ENCODE measurements around the gene IRF8. TPM values are rescaled to one million over a fixed set of nuclear protein-coding genes. Genes with fewer than 3 reads are reported as not detected.
"Not testable (repeated sequence)": the region's sequence is repeated elsewhere in the genome, so short reads cannot be mapped to it uniquely, and the experiment has no call there.

Gene IRF8
- total RNA-seq, 2 donors from 2014 or later = 1.8 to 21.2 TPM

DNA sequence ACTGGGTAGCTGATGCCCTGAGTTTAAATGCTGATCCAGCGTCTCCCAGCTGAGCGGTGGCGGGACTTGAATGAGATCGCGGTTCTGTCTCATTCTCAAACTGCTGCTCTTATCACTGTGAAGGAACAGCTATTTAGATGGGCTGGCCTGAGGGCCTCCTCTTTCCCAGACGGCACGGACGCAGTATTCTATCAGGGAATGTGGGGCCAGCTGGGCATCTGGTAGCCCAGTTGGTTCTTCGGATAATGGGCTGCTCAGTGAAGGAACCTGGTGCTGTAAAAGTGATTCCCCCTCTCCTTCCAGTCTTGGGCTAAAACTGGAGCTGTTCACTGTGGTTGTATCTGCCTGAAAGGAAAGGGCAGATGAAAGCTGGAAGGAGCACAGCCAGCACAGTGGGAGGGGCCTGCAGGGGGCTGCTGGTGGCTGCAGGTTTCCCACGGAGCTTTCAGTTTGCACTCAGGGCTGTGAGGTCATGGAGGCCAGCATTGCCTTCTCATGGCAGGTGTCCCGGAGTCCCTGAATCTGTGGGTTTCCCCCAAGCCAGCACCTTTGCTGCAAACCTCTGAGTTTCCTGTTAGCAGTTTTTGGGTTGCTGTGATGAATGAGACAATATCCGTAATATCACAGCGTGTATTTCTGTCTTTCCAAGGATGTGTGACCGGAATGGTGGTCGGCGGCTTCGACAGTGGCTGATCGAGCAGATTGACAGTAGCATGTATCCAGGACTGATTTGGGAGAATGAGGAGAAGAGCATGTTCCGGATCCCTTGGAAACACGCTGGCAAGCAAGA is 3.6 kb downstream of the IRF8 start:
- intact Hi-C loops (cut with DNase I) = no loop called here
- Histone ChIP-seq H3K27me3 (replicated peaks; ENCODE audit: insufficient read depth) (no peaks in the 10 kb centered on the region), H3K27ac (no peak overlapping the region), H3K9me3 (no peaks in the 10 kb centered on the region), H3K36me3 (no peaks in the 10 kb centered on the region), H3K4me1 (replicated peaks) (no peaks in the 10 kb centered on the region), H3K4me3 (no peak overlapping the region)
- DNase-seq (ENCODE audit: low spot score) = no peak
- WGBS = 81% methylated on average over 20 of the region's 20 CpGs
- TF ChIP-seq, protein P1, sequence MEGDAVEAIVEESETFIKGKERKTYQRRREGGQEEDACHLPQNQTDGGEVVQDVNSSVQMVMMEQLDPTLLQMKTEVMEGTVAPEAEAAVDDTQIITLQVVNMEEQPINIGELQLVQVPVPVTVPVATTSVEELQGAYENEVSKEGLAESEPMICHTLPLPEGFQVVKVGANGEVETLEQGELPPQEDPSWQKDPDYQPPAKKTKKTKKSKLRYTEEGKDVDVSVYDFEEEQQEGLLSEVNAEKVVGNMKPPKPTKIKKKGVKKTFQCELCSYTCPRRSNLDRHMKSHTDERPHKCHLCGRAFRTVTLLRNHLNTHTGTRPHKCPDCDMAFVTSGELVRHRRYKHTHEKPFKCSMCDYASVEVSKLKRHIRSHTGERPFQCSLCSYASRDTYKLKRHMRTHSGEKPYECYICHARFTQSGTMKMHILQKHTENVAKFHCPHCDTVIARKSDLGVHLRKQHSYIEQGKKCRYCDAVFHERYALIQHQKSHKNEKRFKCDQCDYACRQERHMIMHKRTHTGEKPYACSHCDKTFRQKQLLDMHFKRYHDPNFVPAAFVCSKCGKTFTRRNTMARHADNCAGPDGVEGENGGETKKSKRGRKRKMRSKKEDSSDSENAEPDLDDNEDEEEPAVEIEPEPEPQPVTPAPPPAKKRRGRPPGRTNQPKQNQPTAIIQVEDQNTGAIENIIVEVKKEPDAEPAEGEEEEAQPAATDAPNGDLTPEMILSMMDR (IDR thresholded peaks at IDR 0.05) = no peak
- TF ChIP-seq POLR2A (IDR thresholded peaks at IDR 0.05) (no peak), POLR2AphosphoS5 (IDR thresholded peaks at IDR 0.05) (no peak)

DNA sequence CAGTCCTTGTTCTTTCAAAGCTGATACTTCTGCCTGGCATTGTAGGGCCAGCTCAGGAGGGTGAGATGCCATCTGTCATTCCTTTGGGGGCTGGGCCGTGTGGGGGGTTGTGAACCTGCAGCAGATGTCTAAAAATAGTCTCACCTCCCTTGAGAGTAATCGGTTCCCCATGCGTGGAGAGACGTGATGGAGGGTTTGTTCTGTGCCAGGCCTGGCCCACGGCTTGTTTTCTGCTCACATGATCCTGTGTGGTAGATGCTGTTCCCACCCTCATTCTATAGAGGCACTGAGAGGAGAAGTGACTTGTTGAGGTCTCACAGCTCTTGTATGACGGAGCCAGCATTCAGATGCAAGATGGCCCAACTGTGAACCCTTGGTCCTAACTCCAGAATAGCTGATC is 4.6 kb downstream of the IRF8 start:
- intact Hi-C loops (cut with DNase I) = no loop called here
- Histone ChIP-seq H3K4me1 (replicated peaks) (no peaks in the 10 kb centered on the region), H3K27me3 (replicated peaks; ENCODE audit: insufficient read depth) (no peaks in the 10 kb centered on the region), H3K4me3 (no peak overlapping the region), H3K36me3 (no peaks in the 10 kb centered on the region), H3K27ac (no peak overlapping the region), H3K9me3 (no peaks in the 10 kb centered on the region)
- TF ChIP-seq POLR2A (IDR thresholded peaks at IDR 0.05) (no peak), POLR2AphosphoS5 (IDR thresholded peaks at IDR 0.05) (no peak)
- TF ChIP-seq, protein P1 (IDR thresholded peaks at IDR 0.05) = no peak
- WGBS = 76% methylated on average over 6 of the region's 6 CpGs
- no peak for DNase-seq (ENCODE audit: low spot score)

DNA sequence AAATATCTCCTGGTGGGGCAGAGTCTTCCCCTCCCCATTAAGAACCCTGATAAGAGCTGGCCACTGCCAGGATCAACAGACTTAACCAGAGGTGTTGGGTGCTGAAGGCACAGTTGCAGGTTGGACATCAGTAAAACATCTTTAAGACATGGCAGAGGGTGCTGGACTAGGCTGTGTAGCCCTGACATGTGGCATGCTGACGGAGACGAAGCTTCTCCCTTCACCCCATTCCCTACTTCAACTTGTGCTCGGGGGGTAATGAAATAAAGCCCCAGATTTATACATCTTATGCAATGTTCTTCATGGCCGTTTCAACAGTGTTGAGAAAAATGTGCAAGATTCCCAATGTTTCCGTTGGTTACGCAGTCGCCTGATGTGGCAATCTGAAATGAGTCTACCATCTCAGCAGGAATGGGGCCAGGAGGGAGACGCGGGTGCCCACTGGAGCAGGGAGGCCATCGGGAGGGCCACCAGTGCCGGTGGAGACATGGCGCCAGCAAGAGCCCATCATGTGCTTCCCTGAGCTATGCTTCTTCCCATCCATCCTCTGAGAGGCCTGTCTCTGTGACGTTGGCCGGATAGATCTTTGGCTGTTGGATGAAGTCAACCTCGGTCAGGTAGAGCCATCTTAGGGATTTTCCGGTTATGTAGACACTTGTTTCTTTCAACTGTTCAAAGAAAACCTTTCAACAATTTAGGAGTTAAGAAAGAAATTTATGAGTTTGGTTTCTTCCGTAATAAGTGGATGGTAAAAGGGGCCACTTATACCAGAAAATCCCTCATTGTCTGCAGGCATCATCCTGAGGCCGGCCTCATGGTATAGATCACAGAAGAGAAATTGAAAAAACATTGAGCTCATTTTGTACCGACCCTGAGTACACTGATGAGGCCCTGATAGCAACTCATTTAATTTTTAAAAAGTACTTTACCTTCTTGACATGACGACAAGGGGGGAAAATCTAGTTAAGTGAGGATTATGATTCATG is 6.4 kb downstream of the IRF8 start:
- TF ChIP-seq POLR2AphosphoS5 (IDR thresholded peaks at IDR 0.05) = no peak
- TF ChIP-seq POLR2A (IDR thresholded peaks at IDR 0.05) = no peak
- TF ChIP-seq, protein P1 (IDR thresholded peaks at IDR 0.05) = no peak
- no peak for DNase-seq (ENCODE audit: low spot score)
- Histone ChIP-seq H3K4me3 (no peak overlapping the region), H3K27me3 (replicated peaks; ENCODE audit: insufficient read depth) (no peaks in the 10 kb centered on the region), H3K4me1 (replicated peaks) (no peaks in the 10 kb centered on the region), H3K27ac (no peak overlapping the region), H3K9me3 (no peaks in the 10 kb centered on the region), H3K36me3 (no peaks in the 10 kb centered on the region)
- 91% methylated on average over 20 of the region's 20 CpGs for WGBS
- intact Hi-C loops (cut with DNase I) = no loop called here

DNA sequence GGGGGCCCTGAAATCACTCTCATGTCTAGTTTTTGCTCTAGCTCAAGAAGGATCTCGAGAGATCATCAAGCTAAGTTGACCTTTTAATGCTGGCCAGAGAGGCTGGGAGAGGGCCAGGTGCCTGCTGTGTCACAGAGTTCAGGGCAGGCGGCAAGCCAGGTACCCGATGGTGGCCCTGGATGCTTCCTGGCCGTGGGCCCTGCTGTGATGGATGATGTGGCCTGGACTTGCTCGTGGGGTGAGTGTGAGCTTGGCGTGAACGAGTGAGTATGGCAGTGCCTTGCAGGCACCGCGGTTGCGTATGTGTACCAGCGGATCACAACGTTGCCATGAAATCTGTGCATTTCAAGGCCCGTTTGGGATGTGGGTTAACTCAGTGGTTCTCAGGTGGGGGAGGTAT is 7.4 kb downstream of the IRF8 start:
- no peaks in the 10 kb centered on the region for H3K4me1 ChIP-seq (replicated peaks)

DNA sequence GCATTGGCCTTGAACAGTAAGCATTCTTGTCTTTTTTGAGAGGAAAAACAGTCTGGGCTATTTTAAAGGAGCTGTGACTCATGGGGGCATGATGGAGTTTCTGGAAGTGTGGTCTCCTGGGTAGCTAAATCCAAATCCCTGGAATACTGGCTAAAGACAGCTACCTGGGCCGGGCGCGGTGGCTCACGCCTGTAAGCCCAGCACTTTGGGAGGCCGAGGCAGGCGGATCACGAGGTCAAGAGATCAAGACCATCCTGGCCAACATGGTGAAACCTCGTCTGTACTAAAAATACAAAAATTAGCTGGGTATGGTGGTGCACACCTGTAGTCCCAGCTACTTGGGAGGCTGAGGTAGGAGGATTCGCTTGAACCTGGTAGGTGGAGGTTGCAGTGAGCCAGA is 8.3 kb downstream of the IRF8 start:
- 91% methylated on average over 9 of the region's 9 CpGs for WGBS

More for the DNA sequence above, 7.4 kb downstream of the IRF8 start:
- Histone ChIP-seq H3K27me3 (replicated peaks; ENCODE audit: insufficient read depth) (no peaks in the 10 kb centered on the region), H3K36me3 (no peaks in the 10 kb centered on the region), H3K9me3 (no peaks in the 10 kb centered on the region), H3K27ac (no peak overlapping the region), H3K4me3 (no peak overlapping the region)
- 91% methylated on average over 13 of the region's 13 CpGs for WGBS
- intact Hi-C loops (cut with DNase I) = no loop called here
- no peak for TF ChIP-seq POLR2AphosphoS5 (IDR thresholded peaks at IDR 0.05)
- TF ChIP-seq POLR2A (IDR thresholded peaks at IDR 0.05) = no peak
- TF ChIP-seq, protein P1 (IDR thresholded peaks at IDR 0.05) = no peak
- DNase-seq (ENCODE audit: low spot score) = no peak

More for the DNA sequence above, 8.3 kb downstream of the IRF8 start:
- H3K27me3 ChIP-seq (replicated peaks; ENCODE audit: insufficient read depth); H3K36me3 ChIP-seq; H3K4me3 ChIP-seq; H3K4me1 ChIP-seq (replicated peaks); H3K9me3 ChIP-seq; intact Hi-C loops (cut with DNase I); H3K27ac ChIP-seq; DNase-seq (ENCODE audit: low spot score): not testable (repeated sequence)
